Activated CD8-positive, alpha-beta T cell treated with anti-CD3 and anti-CD28 coated beads, Interleukin-2, amount 10 ng/mL, durations not matched to agents 7 days and 5 days (primary cell): Measurements from ENCODE around the gene HOXB6. TPM values are rescaled to one million over a fixed set of nuclear protein-coding genes. Genes with fewer than 3 reads are reported as not detected.
A peak's percentile ranks its signal among the peaks of the same experiment; 100 is the strongest.

Source experiments
- ATAC-seq: fragments of 150-1000 bp; cut with Tn5 transposase; one replicate; pipeline ENCODE4 v1.10.0; 2021; ENCODE audit warnings: moderate library complexity
- CTCF ChIA-PET: fragments of 350-600 bp; sonication (Branson Sonifier 250); formaldehyde crosslinking; loops from one replicate; lab custom pipeline; 2021; ENCODE audit warnings: antibody characterized with exemption; lab: Charles Lee
- POLR2A ChIA-PET: fragments of 350-600 bp; sonication (Branson Sonifier 250); formaldehyde crosslinking; loops from one replicate; lab custom pipeline; 2021; ENCODE audit warnings: antibody characterized with exemption; lab: Charles Lee
- DNase-seq: peaks from one replicate; pipeline ENCODE4 v3.0.0-alpha.2; 2020
- H3K27ac Mint-ChIP-seq: one replicate; pipeline ENCODE4 v1.8.0; 2021; ENCODE audit warnings: mild to moderate bottlenecking, mixed read lengths
- H3K27me3 Mint-ChIP-seq: one replicate; pipeline ENCODE4 v1.8.0; 2021; ENCODE audit warnings: low read depth, mixed read lengths
- H3K36me3 Mint-ChIP-seq: one replicate; pipeline ENCODE4 v1.8.0; 2021; ENCODE audit warnings: low read depth, mixed read lengths
- H3K4me1 Mint-ChIP-seq: one replicate; pipeline ENCODE4 v1.8.0; 2021; ENCODE audit warnings: low read depth, mixed read lengths
- H3K4me3 Mint-ChIP-seq: one replicate; pipeline ENCODE4 v1.8.0; 2021; ENCODE audit warnings: mild to moderate bottlenecking, mixed read lengths
- H3K9me3 Mint-ChIP-seq: one replicate; pipeline ENCODE4 v1.8.0; 2022; ENCODE audit warnings: mixed read lengths; ENCODE audit not compliant: insufficient read depth
- total RNA-seq, 2 experiments: library from RNA; stranded (reverse); gene quantifications; one replicate each; pipeline ENCODE4 v1.2.3, GENCODE V29; 2021

The HOXB6 gene
- total RNA-seq, 2 experiments from 2014 or later = not detected

DNA sequence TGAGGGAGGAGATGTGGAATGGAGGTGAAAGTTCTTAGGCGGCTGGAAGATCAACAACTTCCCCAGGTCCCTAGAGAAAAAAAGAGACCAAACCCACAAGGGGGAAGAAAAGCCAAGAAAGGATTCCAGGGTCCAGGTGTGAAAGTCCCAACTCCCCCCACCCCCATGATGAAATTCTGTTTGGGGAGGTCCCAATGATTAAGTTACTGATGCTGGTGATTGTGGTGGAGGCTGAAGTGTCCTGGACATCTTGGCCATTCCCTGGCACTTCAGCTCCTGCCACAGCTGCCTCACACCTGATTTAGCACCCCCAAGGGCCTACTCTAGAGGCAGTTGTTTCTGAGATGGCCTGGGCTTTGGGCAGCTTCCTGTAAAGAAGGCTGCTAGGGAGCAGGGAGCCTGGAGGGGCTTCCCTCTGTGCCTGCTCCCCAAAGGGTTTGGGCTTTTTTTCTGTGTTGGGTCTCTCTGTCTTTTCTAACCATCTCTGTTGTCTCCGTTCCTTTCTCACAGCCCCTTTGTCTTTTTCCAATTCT, 39.7 kb downstream of the HOXB6 start:
- H3K36me3 Mint-ChIP-seq = peaks cover 20% of the 10 kb centered on the region

DNA sequence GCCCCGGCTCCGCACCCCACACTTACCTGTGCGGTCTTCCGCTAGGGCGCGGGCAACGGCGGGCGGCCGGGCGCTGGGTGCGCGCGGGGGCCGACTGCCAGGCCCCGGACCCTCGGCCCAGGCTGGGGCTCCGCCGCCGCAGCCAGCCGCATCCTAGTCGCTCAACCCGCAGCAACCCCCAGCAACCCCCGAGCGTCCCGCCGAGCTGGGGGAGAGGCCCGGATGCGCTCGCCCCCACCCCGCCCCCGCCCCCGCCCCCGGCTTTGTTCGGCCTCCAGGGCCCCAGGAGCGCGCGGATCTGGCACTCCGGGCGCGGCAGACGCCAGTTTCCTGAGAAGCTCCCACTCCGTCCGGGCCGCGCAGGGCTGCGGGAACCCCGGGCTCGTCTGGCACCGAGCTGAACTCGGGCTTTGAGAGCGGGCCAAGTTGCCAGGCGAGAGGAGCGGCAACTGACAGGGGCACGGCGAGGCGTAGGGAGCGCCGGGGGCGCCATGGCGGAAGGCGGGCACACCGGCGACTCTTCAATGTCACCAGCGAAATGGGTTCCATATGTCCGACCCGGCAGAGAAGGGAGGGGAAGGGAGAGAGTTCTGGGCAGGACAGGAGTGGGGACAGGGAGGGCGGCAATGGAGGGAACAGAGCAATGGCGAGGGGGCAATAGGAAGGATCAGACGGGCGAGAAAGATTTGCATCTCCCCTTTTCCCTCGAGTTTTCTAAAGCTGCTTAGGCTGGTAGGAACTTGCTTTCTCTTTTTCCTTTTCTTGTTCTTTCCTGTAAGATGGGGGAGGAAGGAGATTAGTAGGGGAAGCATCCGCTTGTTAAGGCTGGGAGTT, 40.4 kb downstream of the HOXB6 start:
- ChIA-PET POLR2A (interaction anchor here (0.5 kb wide), 1 partner anchor 10 kb away, joined by 3 read pairs; no protein-coding TSS in a partner anchor), CTCF (no interaction called here)
- no peak overlapping the region for H3K27ac Mint-ChIP-seq
- H3K4me1 Mint-ChIP-seq = peaks cover 20% of the 10 kb centered on the region
- no peak for ATAC-seq
- peaks cover 10% of the 10 kb centered on the region for H3K27me3 Mint-ChIP-seq
- no peaks in the 10 kb centered on the region for H3K9me3 Mint-ChIP-seq
- H3K36me3 Mint-ChIP-seq = peaks cover 20% of the 10 kb centered on the region
- no peak overlapping the region for H3K4me3 Mint-ChIP-seq
- no peak for DNase-seq

More for the DNA sequence above, 39.7 kb downstream of the HOXB6 start:
- no peak for DNase-seq
- Mint-ChIP-seq H3K4me3 (no peak overlapping the region), H3K27me3 (peaks cover 10% of the 10 kb centered on the region), H3K27ac (no peak overlapping the region), H3K9me3 (no peaks in the 10 kb centered on the region), H3K4me1 (peaks cover 20% of the 10 kb centered on the region)
- ATAC-seq = no peak
- CTCF ChIA-PET = no interaction called here
- POLR2A ChIA-PET = interaction anchor here (0.6 kb wide), 1 partner anchor 320 kb away, joined by 4 read pairs; no protein-coding TSS in a partner anchor

DNA sequence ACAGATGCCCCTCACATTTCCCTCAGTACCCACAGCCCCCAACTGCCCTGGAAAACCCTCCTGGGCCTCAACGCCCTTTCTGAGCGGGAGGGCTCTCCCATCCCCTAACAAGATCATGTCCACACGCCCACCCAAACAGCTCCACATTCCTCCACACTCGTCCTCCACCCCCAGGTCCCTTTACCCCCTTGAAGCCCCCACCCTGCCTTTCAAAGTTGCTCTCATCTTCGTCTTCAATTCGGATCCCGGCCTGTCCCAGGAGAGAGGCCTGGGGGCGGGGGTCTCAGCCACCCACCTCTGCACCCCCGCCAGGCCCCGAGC, 41.0 kb downstream of the HOXB6 start:
- POLR2A ChIA-PET = interaction anchor here (0.5 kb wide), 1 partner anchor 11 kb away, joined by 3 read pairs; no protein-coding TSS in a partner anchor
- CTCF ChIA-PET = no interaction called here
- peaks cover 7% of the 10 kb centered on the region for H3K27me3 Mint-ChIP-seq
- H3K36me3 Mint-ChIP-seq = peaks cover 16% of the 10 kb centered on the region
- ATAC-seq (no peak), DNase-seq (no peak)
- H3K4me1 Mint-ChIP-seq = peaks cover 20% of the 10 kb centered on the region
- H3K4me3 Mint-ChIP-seq = no peak overlapping the region
- H3K27ac Mint-ChIP-seq = no peak overlapping the region
- no peaks in the 10 kb centered on the region for H3K9me3 Mint-ChIP-seq

DNA sequence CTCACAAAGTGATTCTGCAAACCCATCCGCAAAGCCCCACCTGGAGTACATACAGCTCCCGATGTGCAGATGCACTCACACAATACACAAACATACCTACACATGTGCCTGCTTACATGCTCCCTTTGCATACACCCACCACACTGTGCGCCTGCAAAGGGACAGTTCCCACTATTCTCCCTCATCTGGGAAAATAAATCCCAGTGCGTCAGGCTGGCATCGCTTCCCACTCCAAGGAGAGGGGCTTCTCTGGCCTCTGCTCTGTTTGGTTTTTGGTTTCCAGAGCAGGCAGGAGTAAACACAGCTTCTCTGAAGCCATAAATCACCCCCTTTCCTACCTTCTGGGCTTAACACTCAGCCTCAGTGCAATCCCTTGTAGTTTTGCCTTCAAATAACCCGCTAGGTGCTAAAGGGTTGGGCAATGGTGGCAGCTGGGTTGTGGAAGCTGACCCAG, 41.4 kb downstream of the HOXB6 start:
- Mint-ChIP-seq H3K4me1 (peaks cover 20% of the 10 kb centered on the region), H3K27me3 (peaks cover 9% of the 10 kb centered on the region), H3K36me3 (peaks cover 13% of the 10 kb centered on the region), H3K4me3 (no peak overlapping the region), H3K27ac (no peak overlapping the region), H3K9me3 (no peaks in the 10 kb centered on the region)
- POLR2A ChIA-PET = no interaction called here
- DNase-seq = no peak
- CTCF ChIA-PET = no interaction called here
- ATAC-seq = no peak

DNA sequence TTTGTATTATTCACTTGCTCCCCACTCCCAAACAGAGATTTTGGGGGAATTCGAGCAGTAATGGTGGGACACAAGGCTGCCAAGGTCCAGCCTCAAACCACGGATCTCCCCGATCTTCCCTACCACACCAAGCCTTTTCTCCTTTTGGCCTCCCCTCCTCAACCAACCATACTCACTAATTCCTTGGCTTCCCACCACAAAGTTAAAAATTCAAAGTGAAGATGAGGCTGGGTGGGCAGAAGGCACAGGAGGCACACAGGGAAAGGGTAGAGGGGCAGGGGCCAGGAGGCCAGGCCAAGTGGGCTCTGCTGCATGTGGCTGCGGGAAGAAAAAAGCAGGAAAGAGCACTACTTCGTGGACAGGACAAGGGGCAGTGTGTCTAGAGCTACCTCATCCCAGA, 41.9 kb downstream of the HOXB6 start:
- no peak for ATAC-seq
- DNase-seq = no peak
- H3K27me3 Mint-ChIP-seq = peaks cover 8% of the 10 kb centered on the region
- no peaks in the 10 kb centered on the region for H3K9me3 Mint-ChIP-seq
- H3K4me3 Mint-ChIP-seq = no peak overlapping the region
- peaks cover 10% of the 10 kb centered on the region for H3K36me3 Mint-ChIP-seq
- peaks cover 20% of the 10 kb centered on the region for H3K4me1 Mint-ChIP-seq
- no peak overlapping the region for H3K27ac Mint-ChIP-seq
- ChIA-PET POLR2A (no interaction called here), CTCF (no interaction called here)

DNA sequence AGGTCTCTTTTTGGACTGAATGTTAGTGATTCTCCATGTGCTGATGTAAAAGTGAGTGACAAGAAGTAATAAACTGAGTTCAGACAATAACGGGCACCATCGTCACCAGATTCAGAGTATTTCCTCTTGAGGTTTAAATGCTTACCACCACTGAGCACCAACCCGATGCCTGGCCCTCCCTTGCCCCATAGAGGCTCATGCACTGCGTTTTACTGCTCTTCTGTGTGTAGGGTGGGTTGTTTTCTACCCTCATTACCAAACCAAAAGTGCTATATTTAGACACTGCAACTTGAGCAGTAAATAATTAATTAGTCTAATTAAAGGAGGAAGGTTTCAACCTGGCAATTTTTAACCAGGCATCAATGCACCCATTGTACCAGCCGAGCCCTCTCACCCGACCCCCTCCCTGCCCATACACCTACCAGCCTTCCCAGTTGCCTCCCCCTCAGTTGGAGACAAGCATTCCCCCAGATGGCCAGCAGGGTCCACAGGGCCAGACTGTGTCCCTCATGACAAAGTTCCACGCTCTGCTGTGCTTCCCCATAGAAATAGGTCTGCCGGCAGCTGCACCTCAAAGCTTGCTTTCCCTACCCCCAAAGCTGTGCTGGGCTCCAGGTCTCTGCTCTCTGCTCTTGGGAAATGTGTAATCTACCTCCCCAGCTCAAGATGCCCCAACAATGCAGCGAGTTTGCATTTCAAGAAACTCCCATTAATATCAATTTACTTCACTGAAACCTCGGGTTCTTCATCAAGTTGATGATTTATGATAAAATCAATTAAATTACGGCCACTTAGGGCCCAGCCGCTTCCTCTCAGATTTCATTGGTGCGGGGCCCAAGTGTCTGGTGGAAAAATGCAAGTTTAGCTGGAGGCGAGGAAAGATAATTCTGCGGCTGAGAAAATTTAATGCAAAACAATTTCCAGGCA, 42.6 kb downstream of the HOXB6 start:
- no peak for DNase-seq
- ATAC-seq = peak; percentile 76
- Mint-ChIP-seq H3K27me3 (peaks cover 8% of the 10 kb centered on the region), H3K9me3 (no peaks in the 10 kb centered on the region), H3K27ac (peak overlapping the region; percentile 80), H3K4me1 (peaks cover 20% of the 10 kb centered on the region), H3K4me3 (no peak overlapping the region), H3K36me3 (peaks cover 10% of the 10 kb centered on the region)
- ChIA-PET POLR2A (no interaction called here), CTCF (interaction anchor here (0.7 to 1.3 kb wide), 2 partner anchors 13 to 21 kb away, joined by 3 read pairs; no protein-coding TSS in a partner anchor)

DNA sequence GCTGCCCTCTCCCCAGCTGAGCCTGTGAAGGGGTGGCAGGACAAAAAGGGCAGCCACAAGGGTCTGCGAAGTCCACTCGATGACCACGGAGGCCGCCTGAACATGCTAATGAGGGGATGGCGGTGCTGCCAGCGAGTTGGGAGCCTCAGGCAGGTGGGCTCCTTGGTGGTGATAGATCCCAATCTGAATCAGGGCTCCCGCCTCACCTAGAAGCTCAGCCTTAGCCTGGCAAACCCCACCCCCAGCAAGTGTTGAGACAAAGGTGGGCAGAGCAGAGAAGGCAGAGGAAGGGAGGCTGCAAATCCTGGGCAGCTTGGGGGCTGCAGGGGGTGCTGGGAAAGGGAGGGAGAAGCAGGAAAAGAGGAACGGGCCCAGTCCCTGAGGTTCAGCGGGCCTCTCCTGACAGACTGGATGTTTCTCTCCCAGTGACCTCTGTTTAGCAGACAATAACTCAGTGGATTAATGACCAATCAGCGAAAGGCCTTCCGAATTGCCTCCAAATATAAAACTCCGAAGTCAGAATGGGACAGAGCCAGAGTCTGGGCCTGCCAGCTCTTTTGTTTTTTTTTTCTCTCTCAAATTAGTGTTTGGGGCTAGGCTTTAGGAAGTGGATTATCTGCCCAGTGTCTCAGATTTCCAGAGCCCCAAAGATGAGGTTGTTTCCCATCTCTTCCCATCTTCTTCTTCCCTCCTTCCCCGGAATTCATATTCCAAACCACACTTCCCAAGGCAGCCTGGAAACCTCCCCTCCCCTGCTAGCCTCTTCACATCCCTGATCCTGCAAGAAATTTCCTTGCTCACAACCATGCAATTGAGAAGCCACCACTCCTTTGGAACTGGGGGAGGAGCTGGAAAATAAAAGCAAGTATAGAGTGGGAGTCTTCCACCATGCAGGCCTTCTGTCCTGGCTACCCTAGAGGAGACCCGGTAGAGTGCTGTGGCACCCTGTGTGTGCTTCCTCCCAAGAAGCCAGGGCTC, 44.7 kb downstream of the HOXB6 start:
- ATAC-seq (no peak), DNase-seq (no peak)
- POLR2A ChIA-PET = interaction anchor here (0.7 kb wide), 1 partner anchor 548 kb away, joined by 3 read pairs; no protein-coding TSS in a partner anchor
- H3K27me3 Mint-ChIP-seq = peaks cover 17% of the 10 kb centered on the region
- peaks cover 26% of the 10 kb centered on the region for H3K4me1 Mint-ChIP-seq
- H3K4me3 Mint-ChIP-seq = no peak overlapping the region
- peaks cover 10% of the 10 kb centered on the region for H3K36me3 Mint-ChIP-seq
- H3K27ac Mint-ChIP-seq = no peak overlapping the region
- no peaks in the 10 kb centered on the region for H3K9me3 Mint-ChIP-seq
- CTCF ChIA-PET = interaction anchor here (1.2 kb wide), 1 partner anchor 225 kb away, joined by 3 read pairs; no protein-coding TSS in a partner anchor

DNA sequence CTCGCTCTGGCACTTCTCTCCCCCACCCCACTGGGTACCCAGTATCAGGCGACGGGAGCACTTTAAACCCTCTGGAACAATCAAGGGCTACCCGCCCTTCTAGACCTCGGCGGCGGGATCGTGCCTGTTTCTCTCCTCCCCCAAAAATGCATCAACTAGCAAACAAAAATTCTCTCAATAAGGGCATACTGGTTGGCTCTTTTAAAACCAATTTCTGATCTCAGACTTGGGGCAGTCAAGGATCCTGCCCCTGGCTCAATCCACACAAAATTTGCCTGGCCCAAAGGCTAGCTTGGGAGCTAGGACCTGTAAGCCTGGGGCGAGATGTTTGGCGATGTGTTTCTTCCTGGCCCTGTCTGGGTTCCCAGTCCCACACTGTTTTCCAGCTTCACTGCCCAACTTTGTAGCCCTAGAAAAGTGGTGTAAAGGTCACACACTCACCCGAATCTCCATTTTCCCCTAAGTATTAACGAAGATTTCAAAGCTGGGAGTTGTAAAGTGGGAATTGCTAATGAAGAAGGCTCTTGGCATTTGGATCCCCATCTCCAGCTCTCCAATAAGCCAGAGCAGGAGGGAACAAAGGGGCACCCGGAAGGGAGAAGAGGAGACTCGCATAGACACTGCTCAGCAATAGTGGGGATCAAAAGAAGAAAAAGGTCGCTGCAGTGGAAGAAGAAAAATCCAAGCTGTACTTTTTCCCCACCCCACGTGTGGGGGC, 45.5 kb downstream of the HOXB6 start:
- Mint-ChIP-seq H3K4me1 (peaks cover 30% of the 10 kb centered on the region), H3K27ac (no peak overlapping the region), H3K27me3 (peaks cover 13% of the 10 kb centered on the region), H3K36me3 (peaks cover 10% of the 10 kb centered on the region), H3K9me3 (no peaks in the 10 kb centered on the region), H3K4me3 (no peak overlapping the region)
- ChIA-PET CTCF (no interaction called here), POLR2A (no interaction called here)
- DNase-seq = no peak
- ATAC-seq = no peak

DNA sequence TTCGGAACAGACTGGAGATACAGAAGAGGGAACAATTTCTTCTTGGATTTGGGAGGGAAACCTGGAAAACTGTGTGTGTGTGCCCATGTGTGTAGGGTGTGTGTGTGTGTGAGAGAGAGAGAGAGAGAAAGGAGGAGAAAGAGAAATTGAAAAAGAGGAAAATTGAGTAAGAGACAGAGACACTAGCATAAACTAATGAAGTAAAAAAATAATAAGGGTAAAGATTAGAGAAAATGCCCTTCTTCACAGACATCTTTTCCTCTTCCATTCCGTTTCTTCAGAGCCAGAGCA, 46.0 kb downstream of the HOXB6 start:
- Mint-ChIP-seq H3K36me3 (peaks cover 10% of the 10 kb centered on the region), H3K4me3 (no peak overlapping the region), H3K4me1 (peaks cover 30% of the 10 kb centered on the region), H3K27ac (no peak overlapping the region), H3K9me3 (no peaks in the 10 kb centered on the region), H3K27me3 (peaks cover 13% of the 10 kb centered on the region)
- no peak for ATAC-seq
- CTCF ChIA-PET = no interaction called here
- POLR2A ChIA-PET = no interaction called here
- no peak for DNase-seq

DNA sequence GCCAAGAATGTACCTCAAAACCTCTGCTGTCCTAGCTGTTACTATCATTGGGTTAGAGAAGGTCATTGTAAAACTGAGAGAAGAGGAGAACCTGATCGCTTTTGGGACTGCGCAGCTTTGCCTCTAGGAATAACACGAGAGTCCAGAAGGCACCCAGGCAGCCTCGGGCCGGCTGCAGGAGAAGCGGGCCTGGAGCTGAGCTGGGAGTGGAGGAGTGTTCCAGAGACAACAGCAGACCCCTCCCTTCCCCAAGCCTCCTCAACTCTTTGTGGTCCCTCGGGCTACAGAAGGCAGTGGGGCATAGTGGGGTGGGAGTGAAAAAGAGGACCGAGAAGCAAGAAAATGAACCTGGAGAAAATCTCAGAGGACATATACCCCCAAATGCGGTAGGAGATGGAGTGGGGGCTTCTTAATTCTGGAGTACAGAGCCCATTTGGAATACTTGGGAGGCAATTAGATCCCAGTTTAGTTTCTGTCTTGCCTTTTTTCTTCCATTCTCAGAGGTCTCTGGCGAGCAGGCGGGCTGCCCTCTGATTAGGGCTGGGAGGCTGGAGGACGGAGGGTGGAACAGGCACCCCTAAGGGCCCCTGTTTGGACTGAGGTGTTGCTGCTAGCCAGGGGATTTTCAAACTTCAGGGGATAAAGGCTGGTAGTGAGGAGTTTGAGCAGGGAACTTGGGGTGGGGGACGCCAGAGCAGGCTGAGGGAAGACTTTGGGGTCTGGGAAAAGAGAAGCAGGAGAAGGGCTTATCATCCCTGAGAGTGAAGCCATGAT, 46.5 kb downstream of the HOXB6 start:
- H3K36me3 Mint-ChIP-seq = peaks cover 10% of the 10 kb centered on the region
- no peak for DNase-seq
- no peak for ATAC-seq
- ChIA-PET POLR2A (no interaction called here), CTCF (interaction anchor here (0.6 kb wide), 1 partner anchor 550 kb away, joined by 3 read pairs; no protein-coding TSS in a partner anchor)
- H3K27ac Mint-ChIP-seq = no peak overlapping the region
- no peaks in the 10 kb centered on the region for H3K9me3 Mint-ChIP-seq
- H3K4me1 Mint-ChIP-seq = peaks cover 30% of the 10 kb centered on the region
- peaks cover 13% of the 10 kb centered on the region for H3K27me3 Mint-ChIP-seq
- no peak overlapping the region for H3K4me3 Mint-ChIP-seq
